Stimulated activated naive CD8-positive, alpha-beta T cell treated with anti-CD3 and anti-CD28 coated beads, Interleukin-15, Interleukin-2, amounts not matched to agents 100 U/mL and 50 U/mL, for 24 hours (primary cell): ENCODE measurements around the gene DZIP1.

Experiments
- ATAC-seq: fragments of 150-1000 bp; cut with Tn5 transposase; one replicate; pipeline ENCODE4 v1.10.0; 2021
- DNase-seq: peaks from one replicate; pipeline ENCODE4 v3.0.0; 2021

The DZIP1 gene

GRCh38 chr13:95547531-95548167 lies 96.9 kb downstream of the DZIP1 start:
- ATAC-seq: no peak

GRCh38 chr13:95546919-95547318 lies 97.6 kb downstream of the DZIP1 start:
- no peak for ATAC-seq
- no peak for DNase-seq

More at GRCh38 chr13:95547531-95548167, 96.9 kb downstream of the DZIP1 start:
- DNase-seq: no peak

DNA sequence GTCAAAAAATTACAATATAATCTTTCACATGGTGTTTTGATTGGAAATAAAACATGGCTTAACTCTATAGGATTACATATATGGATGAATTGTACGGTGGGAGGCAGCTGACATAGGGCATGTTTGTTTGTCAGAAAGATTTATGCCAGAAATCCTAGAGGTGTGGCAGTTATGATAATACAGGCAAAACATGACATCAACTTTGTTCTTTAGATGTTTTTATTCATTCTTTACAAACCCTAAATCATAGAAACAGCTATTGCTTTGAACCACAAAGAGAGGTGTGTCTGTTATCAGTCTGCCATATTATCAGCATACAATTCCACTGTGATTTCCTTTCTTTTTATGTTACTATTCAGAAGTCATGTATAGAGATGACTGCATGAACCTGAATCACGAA lies 100.2 kb downstream of the DZIP1 start:
- ATAC-seq: no peak
- no peak for DNase-seq

DNA sequence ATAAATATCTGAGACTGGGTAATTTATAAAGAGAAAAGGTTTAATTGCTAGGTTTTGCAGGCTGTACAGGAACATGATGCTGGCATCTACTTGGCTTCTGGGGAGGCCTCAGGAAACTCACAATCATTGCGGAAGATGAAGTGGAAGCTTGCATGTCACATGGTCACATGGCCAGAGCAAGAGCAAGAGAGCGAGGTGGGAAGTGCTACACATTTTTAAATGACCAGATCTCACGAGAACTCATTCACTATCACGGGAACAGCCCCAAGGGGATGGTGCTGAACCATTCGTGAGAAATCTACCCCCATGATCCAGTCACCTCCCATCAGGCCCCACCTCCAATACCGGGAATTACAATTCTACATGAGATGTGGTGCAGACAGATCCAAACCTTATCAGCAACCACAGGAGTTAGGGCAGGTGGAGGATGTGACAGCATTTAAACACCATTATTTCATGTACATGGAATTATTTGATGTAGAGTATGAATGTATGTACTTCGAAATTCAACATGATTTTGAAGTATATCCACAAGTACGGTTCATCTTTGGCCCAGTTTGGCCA lies 102.5 kb downstream of the DZIP1 start:
- no peak for DNase-seq
- ATAC-seq: no peak

- no peak for ATAC-seq
- DNase-seq: no peak
Observed at GRCh38 chr13:95541308-95541707, 103.2 kb downstream of the DZIP1 start.

GRCh38 chr13:95540888-95541287 lies 103.6 kb downstream of the DZIP1 start:
- DNase-seq (no peak), ATAC-seq (no peak)

- ATAC-seq (no peak), DNase-seq (no peak)
Observed at GRCh38 chr13:95536632-95537241, 107.8 kb downstream of the DZIP1 start.

DNA sequence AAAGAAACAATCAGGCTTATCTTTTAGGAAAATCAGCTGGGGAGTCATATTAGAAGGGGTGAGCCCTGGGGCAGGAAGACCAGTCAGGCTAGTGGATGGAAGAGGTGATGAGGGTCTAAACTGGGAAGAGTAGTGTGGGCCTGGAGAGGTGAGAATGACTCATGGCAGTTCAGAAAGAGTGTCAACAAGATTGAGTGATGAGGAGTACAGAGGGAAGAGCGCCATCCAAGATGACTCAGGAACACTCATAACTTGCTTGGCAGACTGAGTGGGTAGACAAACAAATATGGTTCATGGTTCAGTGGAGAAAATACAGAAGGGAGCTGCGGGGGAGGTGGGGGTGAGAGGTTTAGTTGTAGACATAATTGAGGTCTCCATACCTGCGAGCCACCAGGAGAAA lies 109.3 kb downstream of the DZIP1 start:
- DNase-seq (no peak), ATAC-seq (peak; percentile 91)

GRCh38 chr13:95533545-95534160 lies 110.9 kb downstream of the DZIP1 start:
- ATAC-seq: no peak
- no peak for DNase-seq

- no peak for ATAC-seq
- DNase-seq: no peak
Observed at GRCh38 chr13:95530178-95530577, 114.3 kb downstream of the DZIP1 start.
